ENCODE measurements around the gene PPP1R36. TPM values are rescaled to one million over a fixed set of nuclear protein-coding genes. Genes with fewer than 3 reads are reported as not detected.

The PPP1R36 gene
- total RNA-seq, 4 donors from 2014 or later = 1.3 to 2.8 (median 1.9) TPM; not detected in 1

- H3K27me3 ChIP-seq = peaks cover 3% of the 10 kb centered on the region
- H3K9me3 ChIP-seq = no peaks in the 10 kb centered on the region
- no peaks in the 10 kb centered on the region for H3K36me3 ChIP-seq
- no peak overlapping the region for H3K4me3 ChIP-seq
- peaks cover 0 to 7% (median 0%) of the 10 kb centered on the region in 3 donors for H3K4me1 ChIP-seq
- no peak for ATAC-seq
- no peak overlapping the region for H3K27ac ChIP-seq
- WGBS, 2 donors (ENCODE audit: low coverage in 1 of 2) = 92 to 100% methylated on average over 2 of the region's 2 CpGs
- TF ChIP-seq POLR2AphosphoS5 (IDR thresholded peaks at IDR 0.05) (no peak), EP300 (IDR thresholded peaks at IDR 0.05) (no peak), CTCF (IDR thresholded peaks at IDR 0.05) (no peak), POLR2A (IDR thresholded peaks at IDR 0.05) (no peak)
Observed at GRCh38 chr14:64602826-64603225, 53.1 kb downstream of the PPP1R36 start.

- Histone ChIP-seq H3K4me3 (no peak overlapping the region), H3K4me1 (peaks cover 0 to 7% (median 0%) of the 10 kb centered on the region in 3 donors), H3K27me3 (peaks cover 3% of the 10 kb centered on the region), H3K36me3 (no peaks in the 10 kb centered on the region), H3K27ac (no peak overlapping the region), H3K9me3 (no peaks in the 10 kb centered on the region)
- ATAC-seq = no peak
- 100% methylated on average over 1 of the region's 1 CpG for WGBS, 2 donors (ENCODE audit: low coverage in 1 of 2)
- TF ChIP-seq POLR2AphosphoS5 (IDR thresholded peaks at IDR 0.05) (no peak), CTCF (IDR thresholded peaks at IDR 0.05) (no peak), POLR2A (IDR thresholded peaks at IDR 0.05) (no peak), EP300 (IDR thresholded peaks at IDR 0.05) (no peak)
Observed at GRCh38 chr14:64604001-64604400, 54.2 kb downstream of the PPP1R36 start.

- Histone ChIP-seq H3K9me3 (no peaks in the 10 kb centered on the region), H3K4me3 (no peak overlapping the region), H3K27ac (no peak overlapping the region), H3K36me3 (no peaks in the 10 kb centered on the region), H3K27me3 (peaks cover 3% of the 10 kb centered on the region), H3K4me1 (peaks cover 0 to 7% (median 0%) of the 10 kb centered on the region in 3 donors)
- TF ChIP-seq EP300 (IDR thresholded peaks at IDR 0.05) (no peak), POLR2AphosphoS5 (IDR thresholded peaks at IDR 0.05) (no peak), CTCF (IDR thresholded peaks at IDR 0.05) (no peak), POLR2A (IDR thresholded peaks at IDR 0.05) (no peak)
- ATAC-seq = no peak
- WGBS, 2 donors (ENCODE audit: low coverage in 1 of 2) = 80% methylated on average over 1 to 6 of the region's 6 CpGs
Observed at GRCh38 chr14:64604881-64605280, 55.1 kb downstream of the PPP1R36 start.

GRCh38 chr14:64605926-64606685, 56.3 kb downstream of the PPP1R36 start:
- peaks cover 3% of the 10 kb centered on the region for H3K27me3 ChIP-seq
- TF ChIP-seq CTCF (IDR thresholded peaks at IDR 0.05) = no peak
- TF ChIP-seq POLR2A (IDR thresholded peaks at IDR 0.05) = no peak
- no peak for TF ChIP-seq POLR2AphosphoS5 (IDR thresholded peaks at IDR 0.05)
- ATAC-seq = no peak
- peaks cover 0 to 19% (median 3%) of the 10 kb centered on the region in 3 donors for H3K4me1 ChIP-seq
- H3K27ac ChIP-seq = no peak overlapping the region
- H3K9me3 ChIP-seq = no peaks in the 10 kb centered on the region
- no peak overlapping the region for H3K4me3 ChIP-seq
- H3K36me3 ChIP-seq = no peaks in the 10 kb centered on the region
- 81 to 96% methylated on average over 8 to 9 of the region's 9 CpGs for WGBS, 2 donors (ENCODE audit: low coverage in 1 of 2)
